ENCODE results near the gene GJB2. TPM values are rescaled to one million over a fixed set of nuclear protein-coding genes. Genes with fewer than 3 reads are reported as not detected.

The GJB2 gene
- polyA plus RNA-seq, 1 experiment = 3.0 TPM

DNA sequence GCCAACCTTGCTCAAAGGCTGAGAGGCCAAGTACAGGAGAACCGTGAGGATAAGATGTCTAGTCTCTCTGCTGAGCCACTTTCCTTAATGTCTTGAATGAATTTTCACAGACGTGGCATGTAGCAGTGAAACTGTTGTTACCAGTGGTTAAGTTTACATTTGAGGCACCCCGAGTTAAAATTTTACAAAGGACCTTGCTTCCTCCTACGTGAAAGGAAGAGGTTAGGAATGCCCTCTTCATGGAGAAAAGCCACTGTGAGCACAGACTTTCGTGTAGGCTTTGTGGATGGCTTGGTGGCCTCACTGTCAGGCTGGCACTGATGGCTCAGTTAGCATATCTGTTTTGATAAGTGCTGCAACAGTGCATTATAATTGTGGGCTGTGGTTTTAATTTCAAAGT is 2.7 kb downstream of the GJB2 start:
- POLR2A ChIA-PET = interaction anchor here (0.6 kb wide), 1 partner anchor 582 kb away, joined by 3 read pairs; no protein-coding TSS in a partner anchor
- TF ChIP-seq, protein P1, sequence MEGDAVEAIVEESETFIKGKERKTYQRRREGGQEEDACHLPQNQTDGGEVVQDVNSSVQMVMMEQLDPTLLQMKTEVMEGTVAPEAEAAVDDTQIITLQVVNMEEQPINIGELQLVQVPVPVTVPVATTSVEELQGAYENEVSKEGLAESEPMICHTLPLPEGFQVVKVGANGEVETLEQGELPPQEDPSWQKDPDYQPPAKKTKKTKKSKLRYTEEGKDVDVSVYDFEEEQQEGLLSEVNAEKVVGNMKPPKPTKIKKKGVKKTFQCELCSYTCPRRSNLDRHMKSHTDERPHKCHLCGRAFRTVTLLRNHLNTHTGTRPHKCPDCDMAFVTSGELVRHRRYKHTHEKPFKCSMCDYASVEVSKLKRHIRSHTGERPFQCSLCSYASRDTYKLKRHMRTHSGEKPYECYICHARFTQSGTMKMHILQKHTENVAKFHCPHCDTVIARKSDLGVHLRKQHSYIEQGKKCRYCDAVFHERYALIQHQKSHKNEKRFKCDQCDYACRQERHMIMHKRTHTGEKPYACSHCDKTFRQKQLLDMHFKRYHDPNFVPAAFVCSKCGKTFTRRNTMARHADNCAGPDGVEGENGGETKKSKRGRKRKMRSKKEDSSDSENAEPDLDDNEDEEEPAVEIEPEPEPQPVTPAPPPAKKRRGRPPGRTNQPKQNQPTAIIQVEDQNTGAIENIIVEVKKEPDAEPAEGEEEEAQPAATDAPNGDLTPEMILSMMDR (IDR thresholded peaks at IDR 0.05; ENCODE audit: low read depth, low read length) = no peak
- DNase-seq (ENCODE audit: low read depth, low spot score) = no peak
- Histone ChIP-seq H3K9me3 (ENCODE audit: control insufficient read depth, insufficient read depth, low read length) (no peaks in the 10 kb centered on the region; the same call in 1 of the 2 replicates), H3K4me3 (ENCODE audit: low read depth, low read length) (no peak overlapping the region), H3K27me3 (ENCODE audit: control insufficient read depth, insufficient read depth, low read length) (peaks cover 37% of the 10 kb centered on the region), H3K27ac (ENCODE audit: low read depth, low read length) (peak overlapping the region; percentile 52)
- CTCF ChIA-PET = no interaction called here

DNA sequence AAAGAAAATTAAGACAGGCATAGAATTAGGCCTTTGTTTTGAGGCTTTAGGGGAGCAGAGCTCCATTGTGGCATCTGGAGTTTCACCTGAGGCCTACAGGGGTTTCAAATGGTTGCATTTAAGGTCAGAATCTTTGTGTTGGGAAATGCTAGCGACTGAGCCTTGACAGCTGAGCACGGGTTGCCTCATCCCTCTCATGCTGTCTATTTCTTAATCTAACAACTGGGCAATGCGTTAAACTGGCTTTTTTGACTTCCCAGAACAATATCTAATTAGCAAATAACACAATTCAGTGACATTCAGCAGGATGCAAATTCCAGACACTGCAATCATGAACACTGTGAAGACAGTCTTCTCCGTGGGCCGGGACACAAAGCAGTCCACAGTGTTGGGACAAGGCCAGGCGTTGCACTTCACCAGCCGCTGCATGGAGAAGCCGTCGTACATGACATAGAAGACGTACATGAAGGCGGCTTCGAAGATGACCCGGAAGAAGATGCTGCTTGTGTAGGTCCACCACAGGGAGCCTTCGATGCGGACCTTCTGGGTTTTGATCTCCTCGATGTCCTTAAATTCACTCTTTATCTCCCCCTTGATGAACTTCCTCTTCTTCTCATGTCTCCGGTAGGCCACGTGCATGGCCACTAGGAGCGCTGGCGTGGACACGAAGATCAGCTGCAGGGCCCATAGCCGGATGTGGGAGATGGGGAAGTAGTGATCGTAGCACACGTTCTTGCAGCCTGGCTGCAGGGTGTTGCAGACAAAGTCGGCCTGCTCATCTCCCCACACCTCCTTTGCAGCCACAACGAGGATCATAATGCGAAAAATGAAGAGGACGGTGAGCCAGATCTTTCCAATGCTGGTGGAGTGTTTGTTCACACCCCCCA is 3.8 kb downstream of the GJB2 start:
- TF ChIP-seq, protein P1 (IDR thresholded peaks at IDR 0.05; ENCODE audit: low read depth, low read length) = peak; percentile 20; the same call in 1 of the 2 replicates
- DNase-seq (ENCODE audit: low read depth, low spot score) = no peak
- POLR2A ChIA-PET = no interaction called here
- no peak overlapping the region for H3K27ac ChIP-seq (ENCODE audit: low read depth, low read length)
- H3K4me3 ChIP-seq (ENCODE audit: low read depth, low read length) = no peak overlapping the region
- CTCF ChIA-PET = no interaction called here
- H3K27me3 ChIP-seq (ENCODE audit: control insufficient read depth, insufficient read depth, low read length) = peaks cover 29% of the 10 kb centered on the region
- no peaks in the 10 kb centered on the region; the same call in 1 of the 2 replicates for H3K9me3 ChIP-seq (ENCODE audit: control insufficient read depth, insufficient read depth, low read length)

DNA sequence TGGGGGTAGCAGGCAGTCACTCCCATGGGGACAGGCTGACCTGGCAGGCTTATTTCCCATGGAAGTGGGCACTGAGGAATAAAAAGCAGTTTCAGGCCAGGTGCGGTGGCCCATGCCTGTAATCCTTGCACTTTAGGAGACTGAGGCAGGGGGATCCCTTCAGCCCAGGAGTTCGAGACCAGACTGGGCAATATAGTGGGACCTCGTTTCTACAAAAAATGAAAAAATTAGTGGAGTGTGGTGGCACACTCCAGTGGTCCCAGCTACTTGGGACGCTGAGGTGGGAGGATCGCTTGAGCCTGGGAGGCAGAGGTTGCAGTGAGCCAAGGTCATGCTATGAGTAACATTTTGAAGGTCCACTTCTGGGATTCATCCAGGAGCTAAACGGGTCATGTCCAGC is 6.0 kb downstream of the GJB2 start:
- CTCF ChIA-PET = interaction anchor here (1.3 to 1.8 kb wide), 3 partner anchors 10 to 280 kb away, joined by 3 to 22 read pairs (median 18); no protein-coding TSS in a partner anchor

DNA sequence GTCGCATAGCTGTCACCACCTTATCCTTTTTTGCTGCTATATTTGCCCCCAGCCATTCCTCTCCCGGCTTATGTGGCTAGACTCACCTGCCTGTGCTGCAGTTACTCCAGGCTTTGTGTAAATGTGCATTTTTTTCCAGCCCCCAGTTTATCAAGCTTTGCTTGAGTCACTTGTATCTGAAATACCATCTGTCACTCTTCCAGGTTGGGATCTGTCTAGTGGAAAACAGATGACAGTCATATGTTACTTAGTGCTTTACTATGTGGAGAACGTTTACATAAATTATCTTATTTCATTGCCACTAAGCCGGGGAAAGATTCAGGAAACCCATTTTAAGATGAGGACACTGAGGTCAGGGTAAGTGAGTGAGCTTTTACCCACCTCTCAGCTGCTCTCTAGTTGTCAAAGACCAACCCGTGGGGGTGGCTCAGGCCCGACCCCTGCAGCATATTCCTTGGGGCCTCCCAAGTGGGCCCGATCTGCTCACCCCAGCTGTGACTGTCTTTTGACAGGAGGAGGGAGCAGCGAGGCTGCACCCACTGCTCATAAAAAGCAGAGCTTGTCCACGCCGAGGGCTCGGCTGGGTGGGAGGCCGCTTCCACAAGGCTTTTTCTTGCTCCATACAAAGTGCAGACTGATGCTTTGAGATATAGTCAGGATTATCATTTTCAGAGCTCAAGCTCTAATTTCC is 7.2 kb downstream of the GJB2 start:
- ChIA-PET POLR2A (no interaction called here), CTCF (interaction anchor here (0.8 to 1.8 kb wide), 4 partner anchors 9 to 739 kb away, joined by 3 to 18 read pairs (median 4); no protein-coding TSS in a partner anchor)
- TF ChIP-seq, protein P1 (IDR thresholded peaks at IDR 0.05; ENCODE audit: low read depth, low read length) = no peak
- H3K4me3 ChIP-seq (ENCODE audit: low read depth, low read length) = no peak overlapping the region
- peaks cover 19% of the 10 kb centered on the region for H3K27me3 ChIP-seq (ENCODE audit: control insufficient read depth, insufficient read depth, low read length)
- no peak overlapping the region for H3K27ac ChIP-seq (ENCODE audit: low read depth, low read length)
- DNase-seq (ENCODE audit: low read depth, low spot score) = no peak
- no peaks in the 10 kb centered on the region for H3K9me3 ChIP-seq (ENCODE audit: control insufficient read depth, insufficient read depth, low read length)

More for the DNA sequence above, 6.0 kb downstream of the GJB2 start:
- POLR2A ChIA-PET = no interaction called here
- Histone ChIP-seq H3K27ac (ENCODE audit: low read depth, low read length) (no peak overlapping the region), H3K9me3 (ENCODE audit: control insufficient read depth, insufficient read depth, low read length) (no peaks in the 10 kb centered on the region), H3K27me3 (ENCODE audit: control insufficient read depth, insufficient read depth, low read length) (peaks cover 16% of the 10 kb centered on the region), H3K4me3 (ENCODE audit: low read depth, low read length) (no peak overlapping the region)
- TF ChIP-seq, protein P1 (IDR thresholded peaks at IDR 0.05; ENCODE audit: low read depth, low read length) = no peak
- DNase-seq (ENCODE audit: low read depth, low spot score) = no peak
